Tibial nerve (tissue), 4 donors: ENCODE measurements around the gene STIMATE. TPM values are rescaled to one million over a fixed set of nuclear protein-coding genes. Genes with fewer than 3 reads are reported as not detected.

Experiments
- DNase-seq, 2 donors: peaks; one replicate each; pipeline ENCODE4 v3.0.0-alpha.2; 2019; ENCODE audit warnings: low spot score in 2 of 2
- H3K27ac ChIP-seq, 4 donors: fragments of 200-600 bp; sonication (generic) in 3 of 4; one replicate each; pipeline ENCODE4 v1.5.1; 2017 to 2019; ENCODE audit warnings: mild to moderate bottlenecking in 1 of 4
- H3K27me3 ChIP-seq, 2 donors: fragments of 200-600 bp; sonication (generic) in 1 of 2; one replicate each; pipeline versions ENCODE4 v1.5.1 to v1.6.0; 2017 to 2019
- H3K36me3 ChIP-seq, 3 donors: fragments of 200-600 bp; sonication (generic); one replicate each; pipeline ENCODE4 v1.5.1; 2018 to 2019
- H3K4me1 ChIP-seq, 4 donors: fragments of 200-600 bp; sonication (generic) in 3 of 4; one replicate each; pipeline ENCODE4 v1.5.1; 2017 to 2019
- H3K4me3 ChIP-seq, 4 donors: fragments of 200-600 bp; sonication (generic) in 3 of 4; one replicate each; pipeline ENCODE4 v1.5.1; 2017 to 2019; ENCODE audit warnings: mild to moderate bottlenecking in 1 of 4, moderate library complexity in 1 of 4
- H3K9me3 ChIP-seq, 4 donors: fragments of 200-600 bp; sonication (generic) in 3 of 4; one replicate each; pipeline ENCODE4 v1.5.1; 2017 to 2019
- CTCF ChIP-seq, 5 experiments: fragments of 200-600 bp in 3 of 5; fragments of 450-650 bp in 2 of 5; sonication (generic) in 3 of 5; IDR thresholded peaks; one replicate each; pipeline ENCODE4 v1.5.1; 2016 to 2019; ENCODE audit warnings: antibody characterized with exemption in 5 of 5, mild to moderate bottlenecking in 3 of 5, moderate library complexity in 2 of 5
- EP300 ChIP-seq, 2 donors: sonication (generic); formaldehyde crosslinking; IDR thresholded peaks; one replicate each; pipeline ENCODE4 v1.6.1; 2017; ENCODE audit warnings: antibody characterized with exemption in 2 of 2, mild to moderate bottlenecking in 1 of 2
- POLR2A ChIP-seq, 2 donors: fragments of 450-650 bp; IDR thresholded peaks; one replicate each; pipeline ENCODE4 v1.6.1; 2017; ENCODE audit warnings: antibody characterized with exemption in 2 of 2, mild to moderate bottlenecking in 2 of 2, moderate library complexity in 2 of 2
- WGBS, 2 donors: methylation state at CpG; one replicate each; pipeline ENCODE4 v1.1.5; 2018; 5-methylcytosine and 5-hydroxymethylcytosine counted together
- total RNA-seq, 4 donors: library from RNA; depleted of rRNA; stranded (reverse); fragments of >200 nt; gene quantifications; one replicate each; pipeline ENCODE4 v1.1.0, GENCODE V29; 2016

Gene STIMATE
- total RNA-seq, 4 donors from 2014 or later: 35.4 to 82.3 (median 46.0) TPM

GRCh38 chr3:52865994-52866393 lies 31.4 kb downstream of the STIMATE start:
- WGBS, 2 donors: 92% methylated on average over 13 of the region's 13 CpGs
- peaks cover 0 to 10% (median 0%) of the 10 kb centered on the region in 4 donors for H3K9me3 ChIP-seq

GRCh38 chr3:52860424-52860768 lies 37.0 kb downstream of the STIMATE start:
- no peak overlapping the region for H3K4me3 ChIP-seq
- no peaks in the 10 kb centered on the region for H3K27me3 ChIP-seq
- no peaks in the 10 kb centered on the region for H3K4me1 ChIP-seq
- no peak for DNase-seq
- H3K9me3 ChIP-seq: peaks cover 0 to 10% (median 0%) of the 10 kb centered on the region in 4 donors
- no peak for TF ChIP-seq CTCF (IDR thresholded peaks at IDR 0.05)
- no peak for TF ChIP-seq POLR2A (IDR thresholded peaks at IDR 0.05)
- TF ChIP-seq EP300 (IDR thresholded peaks at IDR 0.05): no peak
- peaks cover 0 to 52% (median 0%) of the 10 kb centered on the region in 3 donors for H3K36me3 ChIP-seq
- WGBS, 2 donors: 65 to 74% methylated on average over 6 to 8 of the region's 8 CpGs
- H3K27ac ChIP-seq: no peak overlapping the region

More at GRCh38 chr3:52865994-52866393, 31.4 kb downstream of the STIMATE start:
- Histone ChIP-seq H3K36me3 (peaks cover 0 to 26% (median 0%) of the 10 kb centered on the region in 3 donors), H3K4me1 (no peaks in the 10 kb centered on the region), H3K4me3 (no peak overlapping the region), H3K27me3 (no peaks in the 10 kb centered on the region), H3K27ac (no peak overlapping the region)
- no peak for TF ChIP-seq EP300 (IDR thresholded peaks at IDR 0.05)
- DNase-seq: no peak

GRCh38 chr3:52859686-52860423 lies 37.5 kb downstream of the STIMATE start:
- 84 to 89% methylated on average over 8 of the region's 8 CpGs for WGBS, 2 donors
- peaks cover 0 to 58% (median 0%) of the 10 kb centered on the region in 3 donors for H3K36me3 ChIP-seq
- H3K9me3 ChIP-seq: peaks cover 0 to 10% (median 0%) of the 10 kb centered on the region in 4 donors
- TF ChIP-seq EP300 (IDR thresholded peaks at IDR 0.05) (no peak), CTCF (IDR thresholded peaks at IDR 0.05) (no peak), POLR2A (IDR thresholded peaks at IDR 0.05) (no peak)
- no peaks in the 10 kb centered on the region for H3K4me1 ChIP-seq
- H3K4me3 ChIP-seq: no peak overlapping the region
- DNase-seq: no peak
- no peak overlapping the region for H3K27ac ChIP-seq
- H3K27me3 ChIP-seq: no peaks in the 10 kb centered on the region

- peaks cover 0 to 66% (median 5%) of the 10 kb centered on the region in 3 donors for H3K36me3 ChIP-seq
- no peaks in the 10 kb centered on the region for H3K4me1 ChIP-seq
- no peak overlapping the region for H3K4me3 ChIP-seq
- no peak for DNase-seq
- TF ChIP-seq CTCF (IDR thresholded peaks at IDR 0.05): no peak
- TF ChIP-seq EP300 (IDR thresholded peaks at IDR 0.05): no peak
- no peak for TF ChIP-seq POLR2A (IDR thresholded peaks at IDR 0.05)
- H3K27ac ChIP-seq: no peak overlapping the region
- no peaks in the 10 kb centered on the region for H3K9me3 ChIP-seq
- H3K27me3 ChIP-seq: no peaks in the 10 kb centered on the region
- 79 to 87% methylated on average over 5 of the region's 5 CpGs for WGBS, 2 donors
Observed at GRCh38 chr3:52857864-52858263, 39.5 kb downstream of the STIMATE start.

- no peak overlapping the region for H3K4me3 ChIP-seq
- no peak for DNase-seq
- TF ChIP-seq CTCF (IDR thresholded peaks at IDR 0.05) (no peak), EP300 (IDR thresholded peaks at IDR 0.05) (no peak), POLR2A (IDR thresholded peaks at IDR 0.05) (no peak)
- H3K9me3 ChIP-seq: no peaks in the 10 kb centered on the region
- WGBS, 2 donors: 76 to 81% methylated on average over 3 of the region's 3 CpGs
- H3K27ac ChIP-seq: no peak overlapping the region
- H3K27me3 ChIP-seq: no peaks in the 10 kb centered on the region
- no peaks in the 10 kb centered on the region for H3K4me1 ChIP-seq
- peaks cover 0 to 67% (median 5%) of the 10 kb centered on the region in 3 donors for H3K36me3 ChIP-seq
Observed at GRCh38 chr3:52857133-52857532, 40.2 kb downstream of the STIMATE start.
